ENCODE measurements around the gene TRAPPC2L. TPM values are rescaled to one million over a fixed set of nuclear protein-coding genes. Genes with fewer than 3 reads are reported as not detected.

The TRAPPC2L gene
- total RNA-seq, 4 donors from 2014 or later: 30.9 to 49.4 (median 35.4) TPM

DNA sequence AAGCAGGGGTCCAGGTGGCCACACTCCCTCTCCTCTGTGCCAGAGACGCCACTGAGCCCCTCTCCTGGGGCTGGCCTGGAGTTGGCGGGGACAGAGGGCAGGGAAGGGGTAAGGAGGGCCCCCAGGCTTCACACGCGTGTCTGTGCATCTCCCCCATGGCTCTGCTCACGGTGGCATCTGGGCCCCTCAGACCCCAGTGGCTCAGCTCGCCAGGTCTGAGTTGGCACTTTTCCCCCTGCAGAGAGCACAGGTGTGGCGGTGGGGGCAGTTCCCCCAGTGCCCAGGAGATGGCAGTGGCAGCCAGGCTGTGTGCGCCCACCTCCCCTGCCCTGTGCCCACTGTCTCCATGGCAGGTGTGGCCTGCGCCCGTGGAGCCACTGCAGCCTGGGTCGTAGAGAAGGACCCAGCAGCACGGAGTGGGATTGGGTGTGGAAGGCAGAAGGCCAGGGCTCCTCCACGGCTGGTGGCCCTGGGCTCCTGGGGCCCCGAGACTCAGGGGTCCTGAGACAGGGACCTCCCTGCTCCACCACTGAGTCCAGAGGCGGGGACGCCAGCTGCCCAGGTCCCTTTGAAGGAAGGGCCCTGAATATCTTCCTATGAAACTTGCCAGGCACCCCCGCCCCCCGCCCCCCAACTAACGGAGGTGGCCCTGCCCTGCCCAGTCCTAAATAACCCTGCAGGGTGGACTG lies 40.9 kb upstream of the TRAPPC2L start:
- TF ChIP-seq, protein P1, sequence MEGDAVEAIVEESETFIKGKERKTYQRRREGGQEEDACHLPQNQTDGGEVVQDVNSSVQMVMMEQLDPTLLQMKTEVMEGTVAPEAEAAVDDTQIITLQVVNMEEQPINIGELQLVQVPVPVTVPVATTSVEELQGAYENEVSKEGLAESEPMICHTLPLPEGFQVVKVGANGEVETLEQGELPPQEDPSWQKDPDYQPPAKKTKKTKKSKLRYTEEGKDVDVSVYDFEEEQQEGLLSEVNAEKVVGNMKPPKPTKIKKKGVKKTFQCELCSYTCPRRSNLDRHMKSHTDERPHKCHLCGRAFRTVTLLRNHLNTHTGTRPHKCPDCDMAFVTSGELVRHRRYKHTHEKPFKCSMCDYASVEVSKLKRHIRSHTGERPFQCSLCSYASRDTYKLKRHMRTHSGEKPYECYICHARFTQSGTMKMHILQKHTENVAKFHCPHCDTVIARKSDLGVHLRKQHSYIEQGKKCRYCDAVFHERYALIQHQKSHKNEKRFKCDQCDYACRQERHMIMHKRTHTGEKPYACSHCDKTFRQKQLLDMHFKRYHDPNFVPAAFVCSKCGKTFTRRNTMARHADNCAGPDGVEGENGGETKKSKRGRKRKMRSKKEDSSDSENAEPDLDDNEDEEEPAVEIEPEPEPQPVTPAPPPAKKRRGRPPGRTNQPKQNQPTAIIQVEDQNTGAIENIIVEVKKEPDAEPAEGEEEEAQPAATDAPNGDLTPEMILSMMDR (IDR thresholded peaks at IDR 0.05; ENCODE audit: low read depth): no peak

DNA sequence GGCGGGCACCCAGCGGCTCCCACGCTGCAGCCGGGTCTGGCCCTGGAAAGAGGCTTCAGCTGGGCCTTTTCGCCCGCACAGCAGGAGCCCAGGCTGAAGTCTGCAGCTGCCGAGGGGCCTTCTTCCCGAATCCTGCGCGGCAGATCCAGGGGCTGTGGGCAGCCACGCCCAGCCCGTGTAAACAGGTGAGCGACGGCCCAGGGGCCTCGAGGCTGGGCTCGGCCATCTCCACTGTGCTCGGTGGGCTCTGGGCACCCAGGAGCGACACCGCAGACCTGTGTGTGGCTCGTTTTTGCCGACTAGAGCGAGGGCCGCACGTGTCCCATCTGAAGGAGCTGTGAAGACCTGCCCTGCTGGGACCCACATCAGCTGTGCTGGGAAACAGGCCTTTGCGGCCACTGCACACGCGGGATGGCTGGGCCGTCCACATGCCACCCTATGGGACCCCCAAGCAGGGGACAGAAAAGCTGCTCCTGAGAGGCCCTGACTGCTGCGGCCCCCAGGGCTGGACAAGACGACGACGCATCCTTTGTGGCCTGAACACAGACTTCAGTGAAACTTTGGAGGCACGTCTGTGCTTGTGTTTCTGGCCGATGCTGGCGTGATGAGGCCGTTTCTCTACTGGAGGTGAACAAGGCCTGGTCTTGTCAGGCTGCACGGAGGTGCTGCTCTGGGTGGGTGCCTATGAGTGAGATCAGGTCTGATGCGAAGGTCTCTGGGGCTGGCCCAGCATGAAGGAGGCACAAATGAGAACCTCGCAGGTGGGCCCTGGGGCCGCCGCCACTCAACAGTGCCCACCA lies 40.0 kb upstream of the TRAPPC2L start:
- TF ChIP-seq, protein P1 (IDR thresholded peaks at IDR 0.05; ENCODE audit: low read depth): no peak

DNA sequence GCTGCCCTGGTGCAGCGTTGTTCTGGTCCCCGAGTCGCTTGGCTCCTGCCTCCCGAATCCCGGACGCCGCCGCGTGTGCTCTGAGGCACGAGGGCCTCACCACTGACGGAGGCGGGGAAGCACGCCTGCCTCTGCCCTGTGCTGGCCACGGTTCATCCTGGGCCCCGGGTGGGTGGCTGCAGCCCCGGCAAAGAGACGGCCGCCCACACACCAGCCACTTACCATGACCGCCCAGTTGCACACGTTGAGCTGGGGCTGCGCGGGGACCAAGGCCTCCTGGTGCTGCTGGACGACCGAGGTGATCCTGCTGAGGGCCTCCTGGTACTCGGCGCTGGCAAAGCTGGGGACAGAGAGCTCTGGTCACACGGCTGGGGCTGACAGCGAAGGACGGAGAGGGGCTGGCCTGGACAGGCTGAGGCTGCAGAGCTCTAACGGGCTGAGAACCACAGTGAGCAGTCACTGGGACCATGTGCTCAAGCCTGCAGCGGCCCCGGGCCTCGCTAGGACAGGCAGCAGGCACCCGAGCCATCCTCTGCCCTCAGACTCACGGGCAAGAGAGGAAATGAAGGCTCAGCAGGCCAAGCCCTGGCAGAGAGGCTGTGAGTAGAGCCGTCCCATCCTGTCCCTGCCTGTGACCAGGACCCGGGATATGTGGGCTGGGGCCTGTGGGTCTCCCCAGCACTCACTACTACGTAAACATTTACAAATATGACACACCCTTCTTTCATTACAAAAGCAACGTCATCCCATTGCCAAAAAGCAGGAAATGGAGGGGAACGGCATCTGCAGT lies 38.9 kb upstream of the TRAPPC2L start:
- TF ChIP-seq, protein P1 (IDR thresholded peaks at IDR 0.05; ENCODE audit: low read depth): no peak

DNA sequence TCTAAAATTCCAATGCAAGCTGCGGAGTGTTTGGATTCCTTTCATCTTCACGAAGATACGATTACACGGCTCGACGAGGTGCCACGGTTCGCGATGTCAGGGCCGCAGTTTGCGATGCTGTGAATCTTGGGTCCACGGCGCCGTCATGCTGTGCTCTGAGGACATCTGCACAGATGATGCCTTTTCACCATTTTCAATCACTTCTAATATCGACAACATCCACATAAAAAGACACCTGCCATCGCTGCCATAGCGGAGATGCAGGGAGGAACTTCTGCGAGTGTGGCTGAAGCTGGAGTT lies 38.4 kb upstream of the TRAPPC2L start:
- TF ChIP-seq, protein P1 (IDR thresholded peaks at IDR 0.05; ENCODE audit: low read depth): no peak

DNA sequence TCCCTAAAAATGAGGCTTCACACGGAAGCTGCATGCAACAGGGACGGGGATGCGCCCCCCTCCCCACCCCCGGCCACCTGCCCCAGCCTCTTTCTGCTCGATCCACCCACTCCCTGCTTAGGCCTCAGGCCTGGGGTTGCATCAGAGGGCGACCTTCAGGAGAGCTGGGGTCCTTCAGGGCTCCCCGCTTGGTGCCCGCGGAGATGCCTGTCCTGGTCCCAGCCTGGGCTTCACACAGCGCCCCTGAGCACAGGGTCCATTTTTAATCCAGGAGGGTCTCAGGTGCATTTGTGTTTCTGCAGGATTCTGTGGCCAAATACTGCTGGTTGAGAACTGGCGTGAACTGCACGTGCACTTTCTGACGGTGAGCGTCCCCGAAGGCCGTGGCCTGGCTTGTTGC lies 37.8 kb upstream of the TRAPPC2L start:
- TF ChIP-seq, protein P1 (IDR thresholded peaks at IDR 0.05; ENCODE audit: low read depth): no peak

DNA sequence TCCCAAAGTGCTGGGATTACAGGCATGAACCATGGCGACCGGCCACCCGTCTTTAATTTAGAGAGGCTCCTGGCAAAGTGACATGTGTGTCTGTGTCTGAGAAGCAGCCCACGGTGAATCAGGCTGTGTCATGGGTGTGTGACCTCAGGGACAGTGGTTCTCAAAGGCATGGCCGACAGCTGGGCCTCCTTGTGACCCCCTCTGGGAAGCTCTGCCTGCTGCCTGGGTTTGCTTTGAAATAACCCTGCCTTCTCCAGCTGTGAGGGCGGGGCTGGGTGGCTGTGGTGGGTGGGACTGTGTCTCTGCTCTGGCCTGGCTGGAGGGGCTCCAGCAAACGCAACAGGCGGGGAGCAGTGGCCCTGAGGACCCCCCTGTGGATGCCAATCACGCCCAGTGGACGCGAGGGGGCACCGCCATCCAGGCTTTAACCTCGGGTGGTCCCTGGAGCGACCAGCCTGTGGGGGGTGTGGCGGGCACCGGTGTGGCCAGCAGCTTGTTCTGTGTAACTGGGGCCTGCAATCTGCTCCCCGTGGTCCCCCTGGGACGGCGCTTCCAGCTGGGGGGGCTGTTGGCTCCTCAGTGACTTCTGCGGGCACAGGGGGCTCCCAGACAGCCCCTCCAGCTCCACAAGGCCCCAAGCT lies 36.4 kb upstream of the TRAPPC2L start:
- TF ChIP-seq, protein P1 (IDR thresholded peaks at IDR 0.05; ENCODE audit: low read depth): no peak

Measured in subcutaneous adipose tissue (tissue), 4 donors.